ENCODE measurements around the gene ATP6V0C.

DNA sequence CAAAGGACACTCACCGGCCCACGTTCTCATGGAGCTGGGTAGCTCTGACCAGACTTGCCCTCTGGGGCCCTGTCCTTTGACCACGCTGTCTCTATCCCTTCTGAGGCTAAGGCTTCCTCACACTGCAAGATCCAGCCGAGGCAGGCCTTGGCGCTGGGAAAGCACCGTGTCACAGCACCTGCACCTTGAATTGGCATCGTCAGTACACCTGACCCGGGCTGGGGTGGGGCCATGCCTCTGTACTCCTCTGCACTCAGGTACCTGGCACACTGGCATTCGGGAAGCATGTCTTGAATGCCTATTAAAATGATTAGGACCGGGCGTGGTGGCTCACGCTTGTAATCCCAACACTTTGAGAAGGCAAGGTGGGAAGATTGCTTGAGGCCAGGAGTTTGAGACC is 32.8 kb upstream of the ATP6V0C start:
- TF ChIP-seq, protein P1, sequence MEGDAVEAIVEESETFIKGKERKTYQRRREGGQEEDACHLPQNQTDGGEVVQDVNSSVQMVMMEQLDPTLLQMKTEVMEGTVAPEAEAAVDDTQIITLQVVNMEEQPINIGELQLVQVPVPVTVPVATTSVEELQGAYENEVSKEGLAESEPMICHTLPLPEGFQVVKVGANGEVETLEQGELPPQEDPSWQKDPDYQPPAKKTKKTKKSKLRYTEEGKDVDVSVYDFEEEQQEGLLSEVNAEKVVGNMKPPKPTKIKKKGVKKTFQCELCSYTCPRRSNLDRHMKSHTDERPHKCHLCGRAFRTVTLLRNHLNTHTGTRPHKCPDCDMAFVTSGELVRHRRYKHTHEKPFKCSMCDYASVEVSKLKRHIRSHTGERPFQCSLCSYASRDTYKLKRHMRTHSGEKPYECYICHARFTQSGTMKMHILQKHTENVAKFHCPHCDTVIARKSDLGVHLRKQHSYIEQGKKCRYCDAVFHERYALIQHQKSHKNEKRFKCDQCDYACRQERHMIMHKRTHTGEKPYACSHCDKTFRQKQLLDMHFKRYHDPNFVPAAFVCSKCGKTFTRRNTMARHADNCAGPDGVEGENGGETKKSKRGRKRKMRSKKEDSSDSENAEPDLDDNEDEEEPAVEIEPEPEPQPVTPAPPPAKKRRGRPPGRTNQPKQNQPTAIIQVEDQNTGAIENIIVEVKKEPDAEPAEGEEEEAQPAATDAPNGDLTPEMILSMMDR (IDR thresholded peaks at IDR 0.05), result no peak
- TF ChIP-seq EP300 (IDR thresholded peaks at IDR 0.05) (no peak), POLR2AphosphoS5 (IDR thresholded peaks at IDR 0.05) (no peak), POLR2A (IDR thresholded peaks at IDR 0.05) (no peak)
